Amniotic epithelial cell (primary cell): ENCODE measurements around the gene LIX1L.

Experiments used
- DNase-seq: peaks from one replicate; pipeline ENCODE4 v3.0.0-alpha.2; 2010; ENCODE audit warnings: low read depth

The LIX1L gene

GRCh38 chr1:145963265-145964019 is 5.6 kb upstream of the LIX1L start:
- DNase-seq: peak; percentile 77

GRCh38 chr1:145962157-145963102 is 4.6 kb upstream of the LIX1L start:
- DNase-seq: no peak

- DNase-seq: no peak
Measured at GRCh38 chr1:145961425-145962156, 3.8 kb upstream of the LIX1L start.

- DNase-seq: no peak
Measured at GRCh38 chr1:145961109-145961424, 3.2 kb upstream of the LIX1L start.

- DNase-seq: peak; percentile 50
Measured at GRCh38 chr1:145960468-145961108, 2.8 kb upstream of the LIX1L start.

GRCh38 chr1:145959957-145960467 is 2.2 kb upstream of the LIX1L start:
- DNase-seq: no peak

- DNase-seq: no peak
Measured at GRCh38 chr1:145959333-145959732, 1.5 kb upstream of the LIX1L start.

- no peak for DNase-seq
Measured at GRCh38 chr1:145958734-145959133, 917 bp upstream of the LIX1L start.

GRCh38 chr1:145956781-145957442 is 905 bp downstream of the LIX1L start:
- DNase-seq: peak; percentile 40

- no peak for DNase-seq
Measured at GRCh38 chr1:145956361-145956760, 1.5 kb downstream of the LIX1L start.

- no peak for DNase-seq
Measured at GRCh38 chr1:145955436-145955835, 2.4 kb downstream of the LIX1L start.

GRCh38 chr1:145953861-145954260 is 4.0 kb downstream of the LIX1L start:
- DNase-seq: peak; percentile 76

- no peak for DNase-seq
Measured at GRCh38 chr1:145952903-145953302, 4.9 kb downstream of the LIX1L start.

- DNase-seq: no peak
Measured at GRCh38 chr1:145951526-145951925, 6.3 kb downstream of the LIX1L start.

- DNase-seq: no peak
Measured at GRCh38 chr1:145949219-145949618, 8.6 kb downstream of the LIX1L start.

GRCh38 chr1:145947551-145947950 is 10.3 kb downstream of the LIX1L start:
- DNase-seq: no peak

- peak; percentile 24 for DNase-seq
Measured at GRCh38 chr1:145946477-145946986, 11.3 kb downstream of the LIX1L start.

- no peak for DNase-seq
Measured at GRCh38 chr1:145944532-145944931, 13.3 kb downstream of the LIX1L start.

GRCh38 chr1:145942871-145943270 is 14.9 kb downstream of the LIX1L start:
- no peak for DNase-seq

GRCh38 chr1:145942405-145942804 is 15.4 kb downstream of the LIX1L start:
- no peak for DNase-seq

- no peak for DNase-seq
Measured at GRCh38 chr1:145937436-145937835, 20.4 kb downstream of the LIX1L start.
